ENCODE data around the gene LRRC56. TPM values are rescaled to one million over a fixed set of nuclear protein-coding genes. Genes with fewer than 3 reads are reported as not detected.

Gene LRRC56
- total RNA-seq, 2 experiments from 2014 or later: 2.4 TPM

DNA sequence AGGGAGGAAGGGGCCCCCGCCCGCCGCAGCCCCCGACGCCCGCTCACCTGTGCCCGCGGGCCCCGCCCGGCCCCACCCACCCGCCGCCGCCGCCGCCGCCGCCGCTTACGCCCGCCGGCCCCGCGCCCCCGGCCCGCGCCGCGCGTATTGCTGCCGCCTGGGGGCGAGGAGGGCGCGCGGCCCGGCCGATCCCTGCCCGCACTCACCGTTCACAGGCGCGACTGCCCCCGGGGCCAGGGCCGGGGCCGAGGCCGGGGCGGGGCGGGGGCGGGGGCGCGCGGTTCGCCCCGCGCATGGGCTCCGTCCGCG is 2.2 kb upstream of the LRRC56 start:
- Histone ChIP-seq H3K27ac (ENCODE audit: low read depth in 1 of 2, low read length in 2 of 2) (no peak overlapping the region), H3K4me3 (ENCODE audit: low read length) (no peak overlapping the region), H3K4me1 (ENCODE audit: insufficient read depth, low read length) (peaks cover 44% of the 10 kb centered on the region), H3K27me3 (ENCODE audit: control insufficient read depth in 1 of 2, insufficient read depth in 2 of 2, low read length in 2 of 2) (no peaks in the 10 kb centered on the region), H3K9me3 (ENCODE audit: control insufficient read depth in 1 of 2, insufficient read depth in 1 of 2, low read length in 2 of 2) (no peaks in the 10 kb centered on the region), H3K36me3 (ENCODE audit: insufficient read depth, low read length) (peaks cover 26% of the 10 kb centered on the region)
- ATAC-seq (ENCODE audit: poor library complexity) (peak; percentile 20), DNase-seq (no peak)
- peaks cover 16% of the 10 kb centered on the region for H3K4me1 Mint-ChIP-seq (ENCODE audit: low read depth)
- POLR2A ChIA-PET: interaction anchor here (0.9 to 3.3 kb wide), 5 partner anchors 20 to 267 kb away, joined by 3 to 24 read pairs (median 18); partner anchors contain the start of genes PHRF1 and RNH1
- H3K9me3 Mint-ChIP-seq: no peaks in the 10 kb centered on the region
- CTCF ChIA-PET: interaction anchor here (1.2 kb wide), 1 partner anchor 20 kb away, joined by 3 read pairs; no protein-coding TSS in a partner anchor
- intact Hi-C loops (cut with DNase I, micrococcal nuclease): loop anchor here in 1 of 2 experiments (1.0 to 5.0 kb wide), 3 partner anchors 28 to 262 kb away; partner anchors contain the start of genes DEAF1, RNH1, SLC25A22 and TMEM80
- no peak overlapping the region for H3K4me3 Mint-ChIP-seq
- TF ChIP-seq, protein P1, sequence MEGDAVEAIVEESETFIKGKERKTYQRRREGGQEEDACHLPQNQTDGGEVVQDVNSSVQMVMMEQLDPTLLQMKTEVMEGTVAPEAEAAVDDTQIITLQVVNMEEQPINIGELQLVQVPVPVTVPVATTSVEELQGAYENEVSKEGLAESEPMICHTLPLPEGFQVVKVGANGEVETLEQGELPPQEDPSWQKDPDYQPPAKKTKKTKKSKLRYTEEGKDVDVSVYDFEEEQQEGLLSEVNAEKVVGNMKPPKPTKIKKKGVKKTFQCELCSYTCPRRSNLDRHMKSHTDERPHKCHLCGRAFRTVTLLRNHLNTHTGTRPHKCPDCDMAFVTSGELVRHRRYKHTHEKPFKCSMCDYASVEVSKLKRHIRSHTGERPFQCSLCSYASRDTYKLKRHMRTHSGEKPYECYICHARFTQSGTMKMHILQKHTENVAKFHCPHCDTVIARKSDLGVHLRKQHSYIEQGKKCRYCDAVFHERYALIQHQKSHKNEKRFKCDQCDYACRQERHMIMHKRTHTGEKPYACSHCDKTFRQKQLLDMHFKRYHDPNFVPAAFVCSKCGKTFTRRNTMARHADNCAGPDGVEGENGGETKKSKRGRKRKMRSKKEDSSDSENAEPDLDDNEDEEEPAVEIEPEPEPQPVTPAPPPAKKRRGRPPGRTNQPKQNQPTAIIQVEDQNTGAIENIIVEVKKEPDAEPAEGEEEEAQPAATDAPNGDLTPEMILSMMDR (IDR thresholded peaks at IDR 0.05): no peak
- no peak overlapping the region for H3K27ac Mint-ChIP-seq
- peaks cover 13% of the 10 kb centered on the region for H3K36me3 Mint-ChIP-seq (ENCODE audit: low read depth)
- H3K27me3 Mint-ChIP-seq: no peaks in the 10 kb centered on the region

DNA sequence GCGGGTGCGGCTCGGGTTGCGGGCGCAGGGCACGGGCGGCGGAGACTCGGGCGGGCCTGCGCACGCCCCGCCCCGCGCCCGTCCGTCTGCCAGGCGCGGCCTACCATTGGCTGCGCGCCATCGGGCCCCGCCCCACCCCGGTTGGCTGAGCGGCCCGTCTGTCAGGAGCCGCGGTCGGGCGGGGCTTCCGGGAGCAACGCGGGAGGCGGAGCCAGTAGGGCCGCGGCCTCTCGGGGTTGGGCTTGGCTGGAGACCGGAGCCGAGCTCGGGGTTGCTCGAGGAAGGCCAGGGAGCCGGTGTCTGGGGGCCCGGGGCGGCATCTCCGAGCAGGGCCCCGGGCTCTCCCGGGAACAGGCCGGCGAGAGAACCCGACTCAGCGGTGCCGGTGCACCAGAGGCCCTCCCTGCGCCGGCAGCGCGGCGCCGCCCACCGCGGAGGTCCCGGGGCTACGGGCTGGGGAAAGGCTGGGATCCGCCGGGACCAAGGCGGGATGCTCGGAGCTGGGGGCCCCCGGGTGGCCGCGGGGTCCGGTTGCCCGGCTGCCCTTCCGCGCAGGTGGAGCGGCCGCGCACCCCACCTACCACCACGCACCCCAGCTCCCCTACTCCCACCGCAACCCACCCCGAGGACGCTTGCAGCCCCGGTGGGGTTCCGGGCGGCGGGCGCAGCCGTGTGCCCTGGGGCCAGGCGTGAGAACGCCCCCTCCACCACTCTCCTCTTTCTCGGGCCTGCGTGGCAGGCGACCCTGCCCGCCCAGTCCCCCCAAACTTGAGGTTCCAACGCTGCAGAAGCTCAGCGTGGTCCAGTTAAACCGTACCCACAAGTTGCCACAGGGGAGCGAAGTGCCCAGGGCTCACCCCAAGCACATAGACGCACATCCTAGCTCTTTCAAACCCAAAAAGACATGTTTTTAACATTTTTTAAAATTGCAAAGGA is 1.5 kb upstream of the LRRC56 start, which contains the start of gene HRAS:
Gene HRAS (minus strand): TSS at position 58 of the 936 bp plus-strand sequence.
- H3K27me3 ChIP-seq (ENCODE audit: control insufficient read depth in 1 of 2, insufficient read depth in 2 of 2, low read length in 2 of 2): no peaks in the 10 kb centered on the region
- no peaks in the 10 kb centered on the region for H3K9me3 ChIP-seq (ENCODE audit: control insufficient read depth in 1 of 2, insufficient read depth in 1 of 2, low read length in 2 of 2)
- Mint-ChIP-seq H3K4me1 (ENCODE audit: low read depth) (peaks cover 16% of the 10 kb centered on the region), H3K36me3 (ENCODE audit: low read depth) (peaks cover 13% of the 10 kb centered on the region), H3K4me3 (peak within 1 kb of the TSS; percentile 98), H3K27ac (peak within 1 kb of the TSS; percentile 93), H3K27me3 (no peaks in the 10 kb centered on the region), H3K9me3 (no peaks in the 10 kb centered on the region)
- POLR2A ChIA-PET: interaction anchor here (0.6 to 3.3 kb wide), 15 partner anchors 17 to 329 kb away, joined by 3 to 24 read pairs (median 6); partner anchors contain the start of genes BET1L, IRF7, PHRF1 and PNPLA2
- CTCF ChIA-PET: interaction anchor here (1.1 to 1.2 kb wide), 2 partner anchors 19 to 187 kb away, joined by 3 read pairs; no protein-coding TSS in a partner anchor
- peak within 1 kb of the TSS; percentile 71 for H3K4me3 ChIP-seq (ENCODE audit: low read length)
- TF ChIP-seq, protein P1 (IDR thresholded peaks at IDR 0.05): no peak
- ATAC-seq (ENCODE audit: poor library complexity): peak; percentile 90
- H3K27ac ChIP-seq (ENCODE audit: low read depth in 1 of 2, low read length in 2 of 2): peak within 1 kb of the TSS; percentile 73 to 79
- H3K36me3 ChIP-seq (ENCODE audit: insufficient read depth, low read length): peaks cover 26% of the 10 kb centered on the region
- intact Hi-C loops (cut with DNase I, micrococcal nuclease): loop anchor here (1.0 to 5.0 kb wide), 5 partner anchors 17 to 262 kb away; partner anchors contain the start of genes DEAF1 (in 1 of the 2), RNH1 (in 1 of the 2), SLC25A22 (in 1 of the 2) and TMEM80 (in 1 of the 2)
- peaks cover 44% of the 10 kb centered on the region for H3K4me1 ChIP-seq (ENCODE audit: insufficient read depth, low read length)
- DNase-seq: peak; percentile 89 to 99 (median 96)

DNA sequence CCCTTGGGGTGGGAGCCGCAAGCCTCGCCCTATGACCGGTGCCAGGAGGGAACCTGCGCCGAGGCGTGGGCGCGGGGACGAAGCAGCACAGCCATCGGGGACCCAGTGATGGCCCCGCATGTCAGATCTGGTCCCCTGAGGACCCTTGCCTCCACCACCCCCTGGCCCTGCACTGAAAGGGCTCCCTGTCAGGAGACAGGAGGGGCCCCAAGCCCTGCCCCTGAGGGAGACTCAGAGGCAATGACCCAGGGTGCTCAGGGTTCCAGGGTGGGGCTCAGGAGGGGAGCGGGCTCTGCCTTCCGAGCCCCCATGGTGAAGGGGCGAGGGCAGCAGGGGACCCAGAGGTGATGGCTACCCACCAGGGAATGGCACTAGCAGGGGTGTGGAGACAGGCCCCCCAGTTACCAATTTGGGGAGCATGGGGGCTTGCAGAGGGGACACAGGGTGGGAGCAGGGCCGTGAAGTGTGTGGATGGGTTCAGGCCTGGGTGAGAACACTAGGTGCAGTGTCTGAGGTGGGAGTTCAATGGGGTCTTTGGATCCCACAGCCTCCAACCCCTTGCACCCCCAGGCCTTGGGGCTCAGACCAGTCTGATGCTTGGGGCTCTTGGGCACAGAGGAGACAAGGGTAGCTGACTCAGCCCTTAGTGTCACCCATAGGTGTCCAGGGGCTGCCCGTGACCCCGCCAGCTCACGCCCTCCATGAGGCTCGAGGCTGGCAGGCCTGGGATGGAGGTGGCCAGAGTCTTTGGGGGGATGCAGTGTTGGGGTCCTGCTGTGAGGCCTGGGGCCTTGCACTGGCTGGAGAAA is 499 bp downstream of the LRRC56 start:
- Histone ChIP-seq H3K4me3 (ENCODE audit: low read length) (peak overlapping the region; percentile 59), H3K36me3 (ENCODE audit: insufficient read depth, low read length) (peaks cover 9% of the 10 kb centered on the region), H3K27me3 (ENCODE audit: control insufficient read depth in 1 of 2, insufficient read depth in 2 of 2, low read length in 2 of 2) (no peaks in the 10 kb centered on the region), H3K27ac (ENCODE audit: low read depth in 1 of 2, low read length in 2 of 2) (peak overlapping the region in 1 of 2 donors; percentile 25), H3K4me1 (ENCODE audit: insufficient read depth, low read length) (peaks cover 44% of the 10 kb centered on the region), H3K9me3 (ENCODE audit: control insufficient read depth in 1 of 2, insufficient read depth in 1 of 2, low read length in 2 of 2) (no peaks in the 10 kb centered on the region)
- intact Hi-C loops (cut with DNase I, micrococcal nuclease): loop anchor here (2.0 to 5.0 kb wide), 4 partner anchors 19 to 259 kb away; partner anchors contain the start of gene SLC25A22 (in 1 of the 2)
- TF ChIP-seq, protein P1 (IDR thresholded peaks at IDR 0.05): no peak
- H3K27ac Mint-ChIP-seq: peak overlapping the region; percentile 53
- no peaks in the 10 kb centered on the region for H3K27me3 Mint-ChIP-seq
- CTCF ChIA-PET: interaction anchor here (1.1 kb wide), 1 partner anchor 19 kb away, joined by 3 read pairs; no protein-coding TSS in a partner anchor
- DNase-seq: peak in 1 of 14 experiments; percentile 44
- POLR2A ChIA-PET: interaction anchor here (0.7 to 3.3 kb wide), 5 partner anchors 9 to 331 kb away, joined by 3 to 18 read pairs (median 13); partner anchors contain the start of genes BET1L, PHRF1 and RIC8A
- peaks cover 16% of the 10 kb centered on the region for H3K4me1 Mint-ChIP-seq (ENCODE audit: low read depth)
- H3K9me3 Mint-ChIP-seq: no peaks in the 10 kb centered on the region
- no peak for ATAC-seq (ENCODE audit: poor library complexity)
- H3K36me3 Mint-ChIP-seq (ENCODE audit: low read depth): peaks cover 4% of the 10 kb centered on the region
- peak overlapping the region; percentile 79 for H3K4me3 Mint-ChIP-seq

All from CD4-positive, alpha-beta T cell (primary cell).